Cardiac muscle cell (in vitro differentiated cells and primary cell): ENCODE results near the gene LDB3. TPM values are rescaled to one million over a fixed set of nuclear protein-coding genes. Genes with fewer than 3 reads are reported as not detected.

Source experiments
- DNase-seq, 2 donors: peaks; one replicate each; pipeline versions ENCODE4 v3.0.0 to v3.0.0-alpha.2; 2010 to 2017; ENCODE audit warnings: low read depth in 1 of 2, low spot score in 1 of 2
- H3K27ac ChIP-seq: fragments of 200-600 bp; sonication (generic); 2 replicates; pipeline ENCODE4 v1.5.1; 2016
- H3K27me3 ChIP-seq: fragments of 200-600 bp; sonication (generic); 2 replicates; pipeline ENCODE4 v1.6.0; 2016; ENCODE audit warnings: control low read depth
- H3K36me3 ChIP-seq: fragments of 200-600 bp; sonication (generic); 2 replicates; pipeline ENCODE4 v1.5.1; 2016; ENCODE audit warnings: control low read depth
- H3K4me1 ChIP-seq: fragments of 200-600 bp; sonication (generic); 2 replicates; pipeline ENCODE4 v1.8.1; 2017; ENCODE audit warnings: low read depth, mild to moderate bottlenecking, mixed run types
- H3K4me3 ChIP-seq: fragments of 200-600 bp; sonication (generic); 2 replicates; pipeline ENCODE4 v1.5.1; 2016; ENCODE audit warnings: mild to moderate bottlenecking
- H3K9me3 ChIP-seq: fragments of 200-600 bp; sonication (generic); 2 replicates; pipeline ENCODE4 v1.5.1; 2017; ENCODE audit warnings: low read depth, mild to moderate bottlenecking, control low read depth
- polyA plus RNA-seq: library from polyadenylated mRNA; unstranded; fragments of >200 nt; fragmentation: Nextera tagmentation; extraction: Ambion mirVana; gene quantifications from 2 replicates; pipeline ENCODE4 v1.2.1, GENCODE V29; 2016
- total RNA-seq: library from RNA; depleted of rRNA; stranded (reverse); fragments of >200 nt; gene quantifications from 2 replicates; pipeline ENCODE4 v1.2.3, GENCODE V29; 2016
- TF ChIP-seq, protein P1 (sequence below): IDR thresholded peaks from 2 replicates; pipeline ENCODE4 v1.5.1; 2012; ENCODE audit warnings: low read depth, mild to moderate bottlenecking, low read length

LDB3 gene
- total and polyA plus RNA-seq, 2 experiments from 2014 or later = 213 to 317 TPM

DNA sequence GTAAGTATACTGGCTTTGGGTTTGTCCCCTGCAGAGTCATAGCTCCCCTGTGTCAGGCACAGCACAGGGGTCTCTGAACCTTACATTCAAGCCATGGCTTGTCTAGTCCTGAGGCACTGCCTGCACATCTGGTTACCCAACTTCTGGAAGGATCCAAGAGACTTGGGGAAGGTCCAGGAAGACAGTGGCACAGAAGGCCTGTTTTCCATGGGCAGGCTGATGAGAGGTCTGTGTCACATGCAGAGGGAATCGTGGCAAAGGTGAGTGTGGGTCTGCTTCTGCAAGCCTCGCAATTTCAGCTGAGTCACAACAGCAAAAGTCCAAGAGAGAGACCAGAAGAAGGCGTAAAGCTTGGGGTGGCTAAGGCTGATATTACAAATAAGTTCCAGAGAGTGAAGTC lies 59.7 kb downstream of the LDB3 start:
- Histone ChIP-seq H3K27me3 (no peaks in the 10 kb centered on the region), H3K4me1 (peaks cover 14% of the 10 kb centered on the region), H3K36me3 (peaks cover 65% of the 10 kb centered on the region), H3K9me3 (no peaks in the 10 kb centered on the region), H3K4me3 (no peak overlapping the region), H3K27ac (peak overlapping the region; percentile 99)
- no peak for DNase-seq
- TF ChIP-seq, protein P1, sequence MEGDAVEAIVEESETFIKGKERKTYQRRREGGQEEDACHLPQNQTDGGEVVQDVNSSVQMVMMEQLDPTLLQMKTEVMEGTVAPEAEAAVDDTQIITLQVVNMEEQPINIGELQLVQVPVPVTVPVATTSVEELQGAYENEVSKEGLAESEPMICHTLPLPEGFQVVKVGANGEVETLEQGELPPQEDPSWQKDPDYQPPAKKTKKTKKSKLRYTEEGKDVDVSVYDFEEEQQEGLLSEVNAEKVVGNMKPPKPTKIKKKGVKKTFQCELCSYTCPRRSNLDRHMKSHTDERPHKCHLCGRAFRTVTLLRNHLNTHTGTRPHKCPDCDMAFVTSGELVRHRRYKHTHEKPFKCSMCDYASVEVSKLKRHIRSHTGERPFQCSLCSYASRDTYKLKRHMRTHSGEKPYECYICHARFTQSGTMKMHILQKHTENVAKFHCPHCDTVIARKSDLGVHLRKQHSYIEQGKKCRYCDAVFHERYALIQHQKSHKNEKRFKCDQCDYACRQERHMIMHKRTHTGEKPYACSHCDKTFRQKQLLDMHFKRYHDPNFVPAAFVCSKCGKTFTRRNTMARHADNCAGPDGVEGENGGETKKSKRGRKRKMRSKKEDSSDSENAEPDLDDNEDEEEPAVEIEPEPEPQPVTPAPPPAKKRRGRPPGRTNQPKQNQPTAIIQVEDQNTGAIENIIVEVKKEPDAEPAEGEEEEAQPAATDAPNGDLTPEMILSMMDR = no peak

- Histone ChIP-seq H3K4me3 (no peak overlapping the region), H3K27ac (peak overlapping the region; percentile 99), H3K36me3 (peaks cover 61% of the 10 kb centered on the region), H3K9me3 (no peaks in the 10 kb centered on the region), H3K27me3 (no peaks in the 10 kb centered on the region), H3K4me1 (peaks cover 30% of the 10 kb centered on the region)
- TF ChIP-seq, protein P1 = no peak
- no peak for DNase-seq
Observed at GRCh38 chr10:86729677-86730076, 61.4 kb downstream of the LDB3 start.

DNA sequence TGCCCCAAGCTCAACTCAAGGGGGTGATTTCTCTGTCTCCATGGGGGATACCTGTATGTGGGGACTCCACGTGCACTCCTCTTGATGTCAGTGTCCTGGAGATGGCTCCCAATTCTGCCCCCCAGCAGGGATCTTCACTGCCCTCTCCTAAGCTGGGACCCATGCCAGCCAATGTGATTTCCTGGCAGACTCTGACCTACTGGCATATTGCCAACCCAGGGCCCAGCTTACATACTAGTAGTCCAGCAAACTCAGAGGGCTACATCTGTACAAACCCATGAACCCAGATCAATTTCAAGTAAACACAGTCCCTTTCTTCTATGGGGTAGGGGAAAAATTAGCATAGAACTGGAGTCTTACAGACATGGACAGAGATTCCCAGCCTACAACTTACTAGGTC lies 61.9 kb downstream of the LDB3 start:
- DNase-seq = peak in 1 of 2 donors; percentile 59
- Histone ChIP-seq H3K9me3 (no peaks in the 10 kb centered on the region), H3K36me3 (peaks cover 55% of the 10 kb centered on the region), H3K27ac (peak overlapping the region; percentile 99), H3K4me3 (no peak overlapping the region), H3K27me3 (no peaks in the 10 kb centered on the region), H3K4me1 (peaks cover 36% of the 10 kb centered on the region)
- TF ChIP-seq, protein P1 = no peak

GRCh38 chr10:86732771-86733170 lies 64.5 kb downstream of the LDB3 start:
- no peaks in the 10 kb centered on the region for H3K27me3 ChIP-seq
- DNase-seq = no peak
- no peaks in the 10 kb centered on the region for H3K9me3 ChIP-seq
- no peak overlapping the region for H3K4me3 ChIP-seq
- H3K4me1 ChIP-seq = peaks cover 38% of the 10 kb centered on the region
- peaks cover 41% of the 10 kb centered on the region for H3K36me3 ChIP-seq
- TF ChIP-seq, protein P1 = no peak
- peak overlapping the region; percentile 99 for H3K27ac ChIP-seq

GRCh38 chr10:86733260-86733671 lies 65.0 kb downstream of the LDB3 start:
- Histone ChIP-seq H3K4me3 (no peak overlapping the region), H3K27me3 (no peaks in the 10 kb centered on the region), H3K36me3 (peaks cover 36% of the 10 kb centered on the region), H3K9me3 (no peaks in the 10 kb centered on the region), H3K27ac (peak overlapping the region; percentile 99), H3K4me1 (peaks cover 38% of the 10 kb centered on the region)
- TF ChIP-seq, protein P1 = no peak
- DNase-seq = peak; percentile 29 to 91
